Measurements from ENCODE around the gene ASIC2.

- no peak for TF ChIP-seq POLR2A (IDR thresholded peaks at IDR 0.05; ENCODE audit: low read length)
- TF ChIP-seq GATA1 (IDR thresholded peaks at IDR 0.05; ENCODE audit: low read depth, low read length) = no peak
Observed at GRCh38 chr17:33076979-33077378, 216.1 kb downstream of the ASIC2 start.

All from erythroblast (primary cell).